Stimulated activated CD8-positive, alpha-beta memory T cell treated with anti-CD3 and anti-CD28 coated beads, Interleukin-12 subunit alpha, Interleukin-12 subunit beta, amount 100 ng/mL, for 24 hours (primary cell): ENCODE results near the gene ERC2.

Experiments
- DNase-seq: peaks from one replicate; pipeline ENCODE4 v3.0.0-alpha.2; 2020; ENCODE audit errors: extremely low read depth

Gene ERC2

DNA sequence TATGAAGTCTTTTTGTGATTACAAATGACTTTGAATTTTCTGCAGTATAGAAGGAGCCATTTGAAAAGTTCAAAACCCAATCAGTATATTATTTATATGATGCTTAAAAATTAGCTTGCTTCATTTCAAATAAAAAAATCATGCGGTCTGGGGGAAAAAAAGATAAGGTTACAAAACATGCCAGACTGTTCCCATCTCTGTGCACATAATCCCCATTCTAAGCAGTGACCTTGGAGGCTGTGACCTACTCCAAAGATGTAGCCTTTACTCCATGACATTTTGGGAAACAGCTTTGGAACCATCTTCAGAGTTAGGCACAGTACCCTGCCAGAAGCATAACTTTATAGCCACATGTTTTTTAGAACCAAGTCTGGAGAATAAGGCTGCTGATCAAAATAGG is 533.5 kb downstream of the ERC2 start:
- no peak for DNase-seq

DNA sequence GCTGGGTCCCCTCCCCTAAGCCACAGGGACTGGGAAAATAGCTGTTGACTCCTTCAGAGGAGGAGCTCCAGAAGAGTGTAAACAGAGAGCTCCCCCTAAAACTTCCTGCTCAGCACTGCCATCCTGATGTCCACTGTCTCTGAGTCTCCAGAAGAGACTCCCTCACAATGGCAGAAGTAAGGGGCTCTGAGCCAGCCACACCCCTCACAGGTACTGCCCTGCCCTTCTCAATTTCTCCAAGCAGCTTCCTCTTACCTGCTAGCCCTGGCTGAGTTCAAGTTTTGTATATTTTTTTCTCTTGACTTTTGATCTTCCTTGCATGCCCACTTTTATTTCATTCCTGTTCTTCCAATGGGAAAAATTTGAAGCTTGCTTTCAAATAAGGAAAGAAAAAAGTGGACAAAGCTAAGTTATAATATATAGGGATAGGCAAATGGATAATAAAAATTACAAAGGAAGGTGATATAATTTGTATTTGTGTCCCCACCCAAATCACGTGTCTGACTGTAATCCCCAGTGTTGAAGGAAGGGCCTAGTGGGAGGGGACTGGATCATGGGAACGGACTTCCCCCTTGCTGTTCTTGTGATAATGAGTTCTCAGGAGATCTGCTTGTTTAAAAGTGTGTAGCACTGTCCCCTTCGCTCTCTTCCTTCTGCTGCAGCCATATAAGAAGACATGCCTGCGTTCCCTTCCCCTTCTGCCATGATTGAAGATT is 539.0 kb downstream of the ERC2 start:
- no peak for DNase-seq

DNA sequence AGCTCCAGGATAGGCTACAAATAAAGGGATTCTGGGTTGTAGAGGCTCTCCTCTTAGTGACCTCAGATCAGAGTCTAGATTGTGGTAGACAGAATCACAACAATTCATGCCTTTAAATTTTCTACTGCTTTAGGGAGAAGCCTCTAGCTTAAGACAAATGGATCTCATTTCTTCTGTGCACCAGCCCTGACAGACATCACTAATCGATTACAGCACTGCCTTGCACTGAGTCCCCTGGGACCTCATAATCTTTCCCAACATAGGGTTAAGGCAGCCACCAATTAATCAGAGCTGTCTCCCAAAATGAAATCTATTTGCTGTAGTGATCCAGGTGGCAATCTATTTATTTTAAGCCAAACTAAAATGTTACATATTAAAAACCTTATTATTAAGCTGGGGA is 544.6 kb downstream of the ERC2 start:
- no peak for DNase-seq

DNA sequence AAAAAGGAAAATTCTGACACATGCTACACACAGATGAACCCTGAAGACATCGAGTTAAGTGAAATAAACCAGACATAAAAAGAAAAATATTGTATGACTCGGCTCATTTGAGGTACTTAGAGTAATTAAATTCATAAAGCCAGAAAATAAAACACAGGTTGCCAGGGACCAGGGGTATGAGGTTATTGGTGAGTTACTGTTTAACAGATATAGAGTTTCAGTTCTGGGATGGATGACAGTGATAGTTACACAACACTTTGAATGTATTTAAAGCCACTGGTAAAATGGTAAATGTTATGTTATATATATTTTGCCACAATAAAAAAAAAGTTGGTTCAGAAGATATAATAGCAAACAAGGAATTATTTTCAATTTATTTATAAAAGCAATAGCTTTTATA is 545.1 kb downstream of the ERC2 start:
- DNase-seq, result no peak

DNA sequence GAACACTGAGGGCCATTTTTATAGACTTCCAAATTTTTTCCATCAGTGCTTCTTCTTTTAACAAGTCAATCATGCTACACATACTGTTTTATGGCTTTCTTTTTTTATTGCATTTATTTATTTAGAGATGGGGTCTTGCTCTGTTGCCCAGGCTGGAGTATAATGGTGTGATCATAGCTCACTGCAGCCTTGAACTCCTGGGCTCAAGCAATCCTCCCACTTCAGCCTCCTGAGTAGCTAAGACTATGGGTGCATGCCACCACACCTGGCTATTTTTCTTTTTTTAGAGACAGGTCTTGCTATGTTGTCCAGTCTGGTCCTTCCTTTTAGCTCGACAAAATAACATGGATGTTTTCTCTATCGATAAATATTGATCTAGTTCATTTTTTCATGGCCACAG is 555.4 kb downstream of the ERC2 start:
- DNase-seq, result no peak

DNA sequence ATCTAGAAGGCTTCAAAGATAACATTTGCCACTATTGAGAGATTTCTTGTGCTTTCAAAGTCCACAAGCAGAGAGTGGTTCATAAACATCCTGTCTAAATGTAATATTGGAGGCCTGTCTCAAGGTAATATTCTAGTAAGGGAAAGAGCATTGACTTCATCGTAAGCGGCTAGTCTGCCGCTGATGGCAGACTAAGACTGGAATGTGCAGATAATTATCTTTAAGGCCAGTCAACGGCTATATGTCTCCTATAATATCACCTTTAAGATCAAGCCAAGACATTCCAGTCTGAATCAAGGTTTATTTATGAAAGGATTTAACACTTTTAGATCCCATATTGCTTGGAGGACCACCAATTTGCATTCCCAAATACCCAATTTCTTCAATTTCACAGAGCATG is 557.0 kb downstream of the ERC2 start:
- DNase-seq, result no peak

DNA sequence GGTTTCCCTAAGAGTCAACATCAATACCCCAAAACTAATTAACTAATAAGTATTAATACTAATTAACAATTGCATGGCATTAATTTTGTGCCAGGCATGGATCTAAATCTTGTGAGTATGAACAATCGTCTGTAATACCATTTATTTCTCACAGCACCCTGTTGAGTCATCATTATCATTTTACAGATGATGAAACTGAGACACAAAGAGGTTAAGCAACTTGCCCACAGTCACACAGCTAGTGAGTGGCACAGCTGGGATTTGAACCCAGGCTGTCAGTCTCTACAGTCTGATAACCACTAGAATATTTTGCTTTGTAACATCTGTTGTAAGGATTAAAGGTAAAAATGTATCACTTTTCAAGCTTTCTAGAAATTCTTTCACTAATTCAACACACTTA is 557.7 kb downstream of the ERC2 start:
- DNase-seq, result no peak

DNA sequence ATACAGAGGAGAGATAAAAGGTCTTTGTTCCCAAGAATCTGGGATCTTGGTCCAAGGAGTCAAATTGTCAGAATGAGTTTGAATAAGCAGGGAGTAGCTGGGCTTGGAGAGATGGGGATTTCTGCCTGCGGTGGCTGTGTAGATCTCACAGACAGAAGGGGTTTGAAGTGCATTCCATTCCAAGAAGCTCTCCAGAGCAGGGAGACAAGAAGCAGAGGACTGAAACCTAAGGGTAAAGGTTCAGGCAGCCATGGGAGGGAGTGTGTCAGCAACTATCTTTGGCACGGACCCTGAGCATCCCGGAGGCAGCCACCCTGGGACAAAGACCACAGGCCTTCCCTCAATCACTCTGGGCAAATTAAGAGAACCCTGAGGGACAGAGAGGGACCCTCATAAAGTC is 558.9 kb downstream of the ERC2 start:
- DNase-seq, result no peak

DNA sequence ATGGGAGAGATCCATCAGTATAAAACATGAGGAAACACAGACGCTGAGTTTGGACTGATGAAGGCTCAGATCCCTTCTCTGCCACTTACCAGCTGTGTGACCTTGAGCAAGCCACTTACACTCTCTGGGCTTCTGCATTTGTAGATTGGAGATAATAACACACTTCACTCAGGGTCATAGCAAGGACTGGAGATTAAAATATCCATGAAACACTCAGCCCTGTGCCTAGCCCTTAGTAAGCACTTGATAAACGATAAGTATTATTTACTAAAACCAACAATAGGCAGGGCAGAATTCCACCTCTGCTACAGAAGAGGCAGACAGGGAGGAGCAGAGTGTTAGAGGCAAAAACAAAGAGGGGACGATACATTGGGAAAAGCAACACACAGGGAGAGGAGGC is 560.7 kb downstream of the ERC2 start:
- DNase-seq, result no peak

DNA sequence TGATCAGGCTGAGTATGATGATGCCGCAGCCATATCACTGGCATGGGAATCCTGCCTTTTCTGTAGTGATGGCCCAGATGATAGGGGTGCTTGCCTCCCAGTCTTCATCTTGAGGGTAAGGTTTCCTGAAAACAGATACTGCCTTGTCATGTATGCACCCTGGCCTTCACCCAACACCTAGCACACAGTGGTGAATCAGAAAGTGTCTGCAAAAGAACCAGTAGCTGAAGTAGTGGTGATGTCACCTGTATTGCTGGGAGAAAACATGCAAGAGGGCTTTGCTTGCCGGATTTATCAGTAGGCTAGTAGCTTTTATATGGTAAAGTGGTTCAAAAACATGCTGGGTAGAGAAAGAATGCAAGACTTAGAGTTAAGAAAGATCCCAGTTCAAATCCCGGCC is 561.4 kb downstream of the ERC2 start:
- DNase-seq, result no peak

DNA sequence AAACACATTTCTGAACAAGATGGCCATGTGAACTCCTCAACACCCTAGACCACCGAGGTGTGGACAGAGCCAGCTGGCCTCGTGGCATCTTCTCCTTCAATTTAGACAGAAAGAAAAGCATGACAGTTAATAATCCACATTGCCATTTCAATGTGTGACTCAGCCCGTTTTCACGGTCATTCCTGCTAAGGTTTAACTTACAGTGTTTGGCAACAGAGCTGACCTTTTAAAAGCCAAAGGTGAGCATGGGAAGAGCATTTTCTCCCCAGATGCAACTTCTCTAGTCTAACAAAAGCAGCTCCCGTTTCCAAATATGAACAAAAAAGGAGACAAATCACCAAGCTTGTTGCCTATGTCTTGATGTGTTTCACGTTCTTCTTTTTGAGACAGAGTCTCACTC is 563.6 kb downstream of the ERC2 start:
- DNase-seq, result no peak

DNA sequence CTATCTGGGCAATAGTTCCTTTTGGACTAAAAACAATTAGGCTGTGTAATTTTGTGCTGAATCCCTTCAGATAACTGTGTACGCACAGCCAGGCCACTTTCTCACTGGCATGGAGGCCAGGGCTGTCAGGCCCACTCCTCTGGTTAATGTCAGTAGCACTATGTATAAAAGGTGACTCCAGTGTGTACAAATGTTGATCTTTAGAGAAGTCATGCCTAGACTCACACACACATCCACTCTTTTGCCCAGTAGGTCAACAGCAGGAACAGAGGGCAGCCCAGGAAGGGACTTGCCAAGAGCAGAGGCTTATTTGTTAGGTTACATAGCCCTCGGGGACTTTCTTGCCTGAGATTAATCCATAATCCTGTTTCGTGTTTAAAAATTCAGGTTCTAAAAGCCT is 564.6 kb downstream of the ERC2 start:
- DNase-seq, result no peak

DNA sequence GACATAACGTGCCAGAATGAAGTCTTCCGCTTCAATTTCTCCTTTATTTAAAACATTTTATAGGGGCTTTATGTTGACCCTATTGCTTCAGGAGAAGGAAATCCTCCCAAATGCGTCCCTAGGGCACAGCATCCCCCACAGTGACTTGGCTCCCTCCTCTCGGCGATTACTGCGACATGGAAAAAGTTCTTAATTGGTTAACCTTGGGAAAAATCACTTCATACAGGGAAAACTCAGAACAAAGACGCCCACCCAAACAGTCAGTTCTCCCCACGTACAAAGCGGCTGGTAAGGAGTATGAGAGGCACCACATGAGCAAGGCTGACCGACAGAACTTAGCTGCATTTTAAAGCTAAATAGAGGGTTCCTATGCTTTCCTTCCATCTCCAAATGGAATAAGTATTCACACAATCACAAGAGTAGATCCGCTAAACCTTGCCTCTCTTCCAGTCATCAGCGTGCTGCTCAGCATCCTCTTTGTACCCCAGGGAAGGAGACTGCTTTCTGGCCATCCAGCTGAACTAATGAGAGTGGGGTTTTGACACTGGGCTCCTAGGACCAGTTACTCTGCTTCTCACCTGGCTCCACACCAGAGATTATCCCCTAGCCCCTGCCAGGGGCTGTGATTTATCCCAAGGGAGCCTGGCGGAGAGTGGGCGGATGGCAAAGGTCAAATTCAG is 565.9 kb downstream of the ERC2 start:
- no peak for DNase-seq

DNA sequence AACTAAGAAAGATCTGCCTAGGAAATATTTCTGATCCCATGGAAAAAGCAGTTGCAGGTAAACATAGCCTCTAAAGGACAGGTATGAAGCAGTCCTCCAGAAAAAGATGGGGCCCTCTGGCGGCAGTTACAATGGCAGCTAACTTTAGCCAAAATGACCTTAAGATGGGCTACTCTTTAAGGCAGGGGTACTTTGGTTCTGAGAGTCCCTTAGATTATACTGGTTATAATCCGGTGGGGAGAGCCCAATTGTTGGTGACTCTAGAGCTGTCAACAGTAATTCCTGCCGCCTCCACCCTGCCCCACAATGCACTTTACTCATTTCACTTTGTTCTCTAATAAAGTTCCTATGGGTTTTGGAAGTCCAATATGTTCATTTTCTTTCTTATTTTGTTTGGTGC is 568.4 kb downstream of the ERC2 start:
- DNase-seq, result no peak

DNA sequence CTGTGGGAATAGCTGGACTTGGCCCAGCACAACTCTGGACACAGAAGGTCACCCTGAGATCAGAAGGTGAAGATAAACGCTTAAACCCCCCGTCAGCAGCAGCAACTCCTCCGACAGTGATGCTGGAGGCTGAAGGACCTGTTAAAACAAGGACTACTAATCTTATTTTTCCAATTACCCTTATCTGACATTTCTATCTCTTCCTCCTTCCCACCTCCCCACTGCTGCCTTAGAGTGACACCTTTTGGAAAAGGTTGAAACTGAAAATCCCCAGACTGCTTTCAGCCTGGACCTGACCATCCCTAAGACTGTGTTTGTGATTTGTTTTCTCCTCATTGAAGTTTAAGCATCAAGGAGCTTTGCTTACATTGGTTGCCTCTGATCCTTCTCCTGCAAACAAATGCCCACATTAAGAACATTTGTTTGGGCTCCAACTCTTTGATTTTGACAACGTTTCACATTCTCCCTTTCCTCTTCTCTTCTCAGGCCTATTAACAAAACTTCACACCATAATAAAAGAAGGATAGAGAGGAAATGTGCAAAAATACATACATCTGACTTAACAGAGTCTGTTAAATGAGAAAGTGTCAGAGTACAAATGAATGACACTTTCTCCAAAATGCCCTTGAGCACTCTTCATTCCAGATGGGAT is 570.6 kb downstream of the ERC2 start:
- DNase-seq, result no peak

DNA sequence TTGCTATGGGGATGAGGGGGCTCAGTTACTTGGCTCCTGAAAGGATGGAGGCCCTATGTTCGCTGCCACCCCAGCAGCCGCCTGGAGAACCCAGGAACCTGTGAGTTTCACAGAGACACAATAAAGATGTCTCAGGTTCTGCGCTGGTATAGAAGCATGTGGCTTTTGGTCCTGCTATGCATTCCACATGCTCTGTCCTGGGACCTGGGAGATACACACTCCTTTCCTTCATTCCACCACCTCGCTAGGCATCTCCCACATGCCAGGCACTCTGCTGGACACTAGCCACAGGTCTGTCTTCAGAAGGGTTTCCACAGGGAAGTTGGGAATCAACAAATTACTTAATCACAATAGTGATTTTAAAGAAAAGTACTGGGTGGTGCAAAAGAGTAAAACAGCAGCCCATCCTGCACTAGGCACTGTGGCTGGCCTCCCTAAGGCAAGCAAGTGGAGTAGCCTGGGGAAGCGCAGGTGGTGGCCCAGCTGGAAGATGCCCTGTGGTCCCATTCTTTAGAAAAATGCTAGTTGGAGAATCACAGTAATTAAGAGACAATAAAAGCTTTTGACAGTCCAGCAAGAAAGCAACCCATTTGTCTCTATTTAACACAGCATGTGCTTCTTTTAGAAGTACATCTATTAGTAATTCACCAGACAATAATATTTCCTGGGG is 572.2 kb downstream of the ERC2 start:
- DNase-seq, result no peak

DNA sequence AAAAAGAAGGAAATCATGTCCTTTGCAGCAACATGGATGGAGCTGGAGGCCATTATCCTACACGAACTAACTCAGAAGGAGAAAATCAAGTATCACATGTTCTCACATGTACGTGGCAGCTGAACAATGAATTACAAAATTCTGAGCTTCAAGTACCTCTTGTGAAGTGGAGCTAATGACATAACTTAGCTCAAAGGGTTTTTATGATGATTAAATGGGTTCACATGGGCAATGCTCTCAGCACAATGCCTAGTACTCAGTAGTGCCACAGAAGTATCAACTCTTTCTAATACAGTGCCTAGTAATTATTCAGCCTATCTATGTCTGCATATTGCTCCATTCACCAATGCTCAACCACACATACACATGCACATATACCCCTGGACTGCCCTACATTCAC is 573.7 kb downstream of the ERC2 start:
- DNase-seq, result no peak

DNA sequence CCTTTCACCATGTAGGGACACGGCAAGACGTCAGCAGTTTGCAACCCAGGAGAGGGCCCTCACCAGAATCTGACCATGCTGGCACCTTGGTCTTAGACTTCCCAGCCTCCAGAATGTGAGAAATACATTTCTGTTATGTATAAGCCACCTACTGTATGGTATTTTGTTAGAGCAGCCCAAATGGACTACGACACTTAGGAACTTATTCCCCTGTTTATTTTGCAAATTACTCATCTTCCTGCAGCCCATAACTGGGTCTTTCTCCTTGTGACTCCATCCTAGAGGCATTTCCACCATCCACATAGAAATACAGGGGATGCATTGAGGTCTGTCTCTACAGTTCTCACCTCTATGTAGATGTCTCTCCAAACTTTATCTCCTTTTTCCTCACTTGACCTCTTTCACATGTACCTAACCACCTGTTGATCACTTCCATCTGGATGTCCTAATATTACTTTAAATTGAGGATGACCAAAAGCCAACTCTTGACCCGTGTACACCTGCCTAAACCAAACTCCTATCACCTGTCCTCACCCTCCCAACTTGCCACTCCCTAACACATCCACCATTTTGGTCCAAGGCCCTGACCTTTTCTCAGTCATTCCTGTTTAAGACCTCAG is 575.1 kb downstream of the ERC2 start:
- no peak for DNase-seq

DNA sequence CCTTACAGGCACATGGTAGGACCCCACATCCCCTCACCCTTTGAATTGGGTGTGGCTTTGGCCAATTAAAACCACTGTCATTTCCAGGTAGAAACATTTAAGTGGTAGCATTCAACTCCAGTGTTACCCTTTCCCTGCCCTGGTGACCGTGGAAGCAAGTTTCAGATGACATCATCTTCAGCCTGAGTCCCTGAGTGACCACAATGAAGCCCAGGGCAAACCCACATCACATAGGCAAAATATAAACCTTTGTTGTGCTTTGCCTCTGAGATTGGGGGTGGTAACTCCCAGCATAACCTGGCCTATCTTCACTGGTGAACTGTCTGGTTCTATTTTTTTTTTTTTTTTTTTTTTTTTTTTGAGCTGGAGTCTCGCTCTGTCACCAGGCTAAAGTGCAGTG is 577.2 kb downstream of the ERC2 start:
- no peak for DNase-seq

DNA sequence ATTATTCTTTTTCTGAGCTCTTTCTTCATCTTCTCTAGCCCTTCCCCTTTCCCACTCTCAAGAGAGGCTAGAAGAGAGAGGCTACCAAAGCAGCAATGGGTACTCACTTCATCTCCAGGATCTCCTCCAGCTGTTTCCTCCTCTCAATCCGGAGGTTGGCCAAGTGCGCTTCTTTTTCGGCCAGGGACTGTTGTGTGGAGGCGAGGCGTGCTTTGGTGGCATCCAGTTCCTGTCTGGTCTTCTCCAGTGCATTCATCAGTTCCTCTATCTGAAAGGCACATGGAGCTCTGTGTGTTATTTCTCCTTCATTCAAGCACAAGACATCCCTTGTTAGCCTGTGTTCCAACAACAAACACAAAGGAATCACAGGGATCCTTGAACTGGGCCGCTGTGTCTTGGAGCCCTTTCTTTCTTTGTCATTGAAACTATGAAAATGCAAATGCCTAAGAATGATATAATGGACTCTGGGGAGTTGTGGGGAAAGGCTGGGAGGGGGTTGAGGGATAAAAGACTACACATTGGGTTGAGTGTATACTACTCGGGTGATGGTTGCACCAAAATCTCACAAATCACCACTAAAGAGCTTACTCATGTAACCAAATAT is 579.9 kb downstream of the ERC2 start:
- DNase-seq, result no peak

DNA sequence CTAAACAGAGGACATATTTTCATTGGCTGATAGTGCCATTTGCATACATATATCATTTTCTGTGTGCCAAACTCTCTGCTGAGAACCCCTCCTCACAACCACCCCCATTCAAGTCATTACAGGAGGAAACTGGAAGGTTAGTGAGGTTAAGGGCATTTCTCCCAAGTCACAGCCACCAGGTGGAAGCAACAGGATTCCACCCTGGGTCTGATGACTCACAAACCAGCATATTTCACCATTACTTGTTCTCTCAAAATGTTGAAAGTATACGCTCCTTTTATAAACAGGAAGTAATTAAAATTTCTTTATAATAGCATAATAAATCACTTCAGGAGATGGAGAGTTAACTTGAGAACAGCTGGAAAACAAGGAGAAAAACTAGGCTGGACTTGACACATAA is 582.5 kb downstream of the ERC2 start:
- DNase-seq, result no peak
